SU-DHL-6 (cell line): Measurements from ENCODE around the gene BHMT2.

ENCODE experiments used
- H2AFZ ChIP-seq: fragments of 200-600 bp; sonication (generic); 2 replicates; pipeline ENCODE4 v1.6.1; 2014; ENCODE audit warnings: low read depth, mild to moderate bottlenecking, moderate library complexity, mixed read lengths, antibody characterized with exemption, low read length; ENCODE audit not compliant: severe bottlenecking
- H3F3A ChIP-seq: fragments of 200-600 bp; shearing (Covaris generic); 2 replicates; pipeline ENCODE4 v1.6.0; 2016; ENCODE audit warnings: antibody characterized with exemption, mild to moderate bottlenecking; ENCODE audit not compliant: insufficient read depth
- H3K27ac ChIP-seq: fragments of 200-600 bp; sonication (generic); 2 replicates; pipeline ENCODE4 v1.5.1; 2016; ENCODE audit warnings: low read depth, mild to moderate bottlenecking, low read length, moderate library complexity, mixed read lengths
- H3K27me3 ChIP-seq: fragments of 200-600 bp; sonication (generic), shearing (Covaris generic); 2 replicates; pipeline ENCODE4 v1.6.0; 2014; ENCODE audit warnings: mild to moderate bottlenecking, low read length
- H3K36me3 ChIP-seq: fragments of 200-600 bp; sonication (generic); 2 replicates; pipeline ENCODE4 v1.6.1; 2014; ENCODE audit warnings: mild to moderate bottlenecking, low read length, mixed read lengths
- H3K4me2 ChIP-seq: fragments of 300-600, 200-600 bp; shearing (Covaris generic), sonication (generic); 2 replicates; pipeline ENCODE4 v1.6.0; 2014; ENCODE audit warnings: low read length, low read depth, mild to moderate bottlenecking; ENCODE audit not compliant: poor library complexity, severe bottlenecking
- H3K4me3 ChIP-seq: fragments of 200-600 bp; sonication (generic); 2 replicates; pipeline ENCODE4 v1.5.1; 2014; ENCODE audit warnings: antibody characterized with exemption, low read length, mild to moderate bottlenecking, mixed read lengths; ENCODE audit not compliant: insufficient read depth, poor library complexity, severe bottlenecking
- H3K79me2 ChIP-seq: fragments of 200-600 bp; sonication (generic); 2 replicates; pipeline ENCODE4 v1.6.1; 2014; ENCODE audit warnings: mild to moderate bottlenecking, low read length, moderate library complexity; ENCODE audit not compliant: insufficient read depth
- H3K9ac ChIP-seq: fragments of 200-600 bp; sonication (generic); 2 replicates; pipeline ENCODE4 v1.7.0; 2014; ENCODE audit warnings: mild to moderate bottlenecking, low read length
- H3K9me2 ChIP-seq: fragments of 200-600 bp; sonication (generic); replicated peaks from 2 replicates; pipeline ENCODE4 v1.6.1; 2014; ENCODE audit warnings: low read length; ENCODE audit not compliant: insufficient read depth
- H3K9me3 ChIP-seq: fragments of 200-600 bp; sonication (generic); 2 replicates; pipeline ENCODE4 v1.6.1; 2014; ENCODE audit warnings: low read length, mixed read lengths; ENCODE audit not compliant: insufficient read depth
- H4K20me1 ChIP-seq: fragments of 200-600 bp; sonication (generic); 2 replicates; pipeline ENCODE4 v1.6.1; 2014; ENCODE audit warnings: low read depth, mild to moderate bottlenecking, antibody characterized with exemption, low read length, moderate library complexity, mixed read lengths
- EZH2phosphoT487 ChIP-seq: fragments of 200-600 bp; sonication (generic), shearing (Covaris generic); conservative IDR thresholded peaks from 2 replicates; pipeline ENCODE4 v1.6.1; 2018; ENCODE audit warnings: mild to moderate bottlenecking, antibody characterized with exemption, low read length, moderate library complexity, mixed read lengths
- TF ChIP-seq, protein P1 (sequence below): fragments of 200-600 bp; sonication (generic); IDR thresholded peaks from one replicate; pipeline ENCODE4 v1.5.1; 2017; ENCODE audit warnings: antibody characterized with exemption, mild to moderate bottlenecking, low read length, moderate library complexity; ENCODE audit not compliant: insufficient read depth, poor library complexity, severe bottlenecking

The BHMT2 gene

DNA sequence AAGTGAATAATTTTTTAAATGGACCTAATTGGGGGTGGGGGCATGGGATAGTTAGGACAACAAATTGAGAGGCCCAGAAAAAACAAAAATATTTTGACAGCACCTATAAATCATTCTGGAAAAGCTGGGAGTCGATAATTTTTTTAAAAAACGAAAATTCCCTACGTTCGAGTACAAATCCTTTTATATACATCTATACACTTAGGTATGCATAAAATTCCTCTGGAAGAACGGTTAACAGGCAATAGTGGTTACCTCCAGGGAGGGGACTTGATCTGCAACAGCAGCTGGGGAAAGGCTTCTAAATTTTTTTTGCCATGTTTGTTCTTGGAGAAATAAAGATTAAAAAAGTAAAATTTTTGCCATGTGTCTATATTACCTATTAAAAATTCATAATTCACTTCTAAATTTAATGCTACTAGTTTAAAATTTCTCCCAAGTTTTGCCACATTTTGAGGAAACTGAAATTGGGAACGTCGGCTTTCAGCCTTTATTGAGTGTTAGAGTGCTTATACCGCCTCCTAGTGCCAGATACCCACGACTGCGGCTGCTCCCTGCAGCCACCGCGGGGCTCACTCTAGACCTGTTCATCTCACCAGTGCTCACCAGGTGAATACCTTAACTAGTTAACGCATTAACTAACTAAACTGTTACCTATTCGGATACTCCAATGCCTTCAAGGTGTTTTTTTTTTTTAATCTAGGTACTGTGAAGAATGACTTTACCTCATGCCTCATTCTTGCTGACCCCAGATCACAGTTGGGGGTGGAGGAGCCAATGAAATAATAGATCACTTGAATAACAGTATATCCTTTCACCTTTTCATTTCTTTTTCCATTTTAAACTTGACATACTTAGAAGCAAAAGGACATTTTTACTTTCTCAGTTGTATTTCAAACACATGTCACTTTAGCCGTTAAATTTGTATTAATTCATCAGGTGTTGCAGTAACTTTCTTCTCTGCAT, 40.2 kb downstream of the BHMT2 start:
- Histone ChIP-seq H3K27ac (no peak overlapping the region), H3K4me3 (no peak overlapping the region), H3K36me3 (no peaks in the 10 kb centered on the region), H2AFZ (no peak overlapping the region), H4K20me1 (no peaks in the 10 kb centered on the region), H3K79me2 (no peaks in the 10 kb centered on the region), H3K4me2 (no peak overlapping the region), H3F3A (no peaks in the 10 kb centered on the region), H3K9me2 (no peaks in the 10 kb centered on the region), H3K9me3 (no peaks in the 10 kb centered on the region), H3K27me3 (no peaks in the 10 kb centered on the region), H3K9ac (no peak overlapping the region)
- TF ChIP-seq, protein P1, sequence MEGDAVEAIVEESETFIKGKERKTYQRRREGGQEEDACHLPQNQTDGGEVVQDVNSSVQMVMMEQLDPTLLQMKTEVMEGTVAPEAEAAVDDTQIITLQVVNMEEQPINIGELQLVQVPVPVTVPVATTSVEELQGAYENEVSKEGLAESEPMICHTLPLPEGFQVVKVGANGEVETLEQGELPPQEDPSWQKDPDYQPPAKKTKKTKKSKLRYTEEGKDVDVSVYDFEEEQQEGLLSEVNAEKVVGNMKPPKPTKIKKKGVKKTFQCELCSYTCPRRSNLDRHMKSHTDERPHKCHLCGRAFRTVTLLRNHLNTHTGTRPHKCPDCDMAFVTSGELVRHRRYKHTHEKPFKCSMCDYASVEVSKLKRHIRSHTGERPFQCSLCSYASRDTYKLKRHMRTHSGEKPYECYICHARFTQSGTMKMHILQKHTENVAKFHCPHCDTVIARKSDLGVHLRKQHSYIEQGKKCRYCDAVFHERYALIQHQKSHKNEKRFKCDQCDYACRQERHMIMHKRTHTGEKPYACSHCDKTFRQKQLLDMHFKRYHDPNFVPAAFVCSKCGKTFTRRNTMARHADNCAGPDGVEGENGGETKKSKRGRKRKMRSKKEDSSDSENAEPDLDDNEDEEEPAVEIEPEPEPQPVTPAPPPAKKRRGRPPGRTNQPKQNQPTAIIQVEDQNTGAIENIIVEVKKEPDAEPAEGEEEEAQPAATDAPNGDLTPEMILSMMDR: peak; percentile 59
- TF ChIP-seq EZH2phosphoT487: no peak

DNA sequence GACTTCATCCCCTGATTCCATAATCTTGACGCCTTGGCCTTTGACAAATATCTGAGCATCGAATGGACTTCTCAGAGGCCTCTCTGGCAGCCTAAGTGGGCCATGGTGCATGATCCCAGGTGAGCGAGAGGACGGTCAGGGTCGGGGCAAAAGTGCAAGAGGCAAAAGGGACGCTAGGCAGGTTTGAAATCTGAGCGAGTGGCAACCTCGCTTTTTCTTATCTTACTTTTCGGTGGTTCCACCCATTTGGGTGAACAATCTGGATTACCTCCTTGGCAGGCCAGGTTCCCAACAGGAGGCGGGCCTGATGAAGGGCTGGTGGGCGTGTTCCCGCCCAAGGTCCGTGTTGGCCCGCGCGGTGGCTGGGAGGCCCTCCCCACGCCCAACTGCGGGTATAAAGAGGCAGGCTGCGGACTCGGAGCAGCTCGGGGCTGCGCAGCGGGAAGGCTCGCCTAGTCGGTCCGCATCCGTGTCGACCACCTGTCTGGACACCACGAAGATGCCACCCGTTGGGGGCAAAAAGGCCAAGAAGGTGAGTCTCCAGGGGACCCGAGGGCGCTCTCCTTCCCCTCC, 41.9 kb downstream of the BHMT2 start, which contains the start of gene BHMT:
Gene BHMT (plus strand): TSS at position 423 of the 573 bp plus-strand sequence. CDS start 77 bp downstream, at position 500.
- Histone ChIP-seq H3K4me3 (no peak within 1 kb of the TSS), H3K9ac (no peak within 1 kb of the TSS), H2AFZ (no peak within 1 kb of the TSS), H3K9me2 (no peaks in the 10 kb centered on the region), H3K4me2 (no peak within 1 kb of the TSS), H4K20me1 (no peaks in the 10 kb centered on the region), H3K27me3 (no peaks in the 10 kb centered on the region), H3K9me3 (no peaks in the 10 kb centered on the region), H3K79me2 (no peaks in the 10 kb centered on the region), H3F3A (no peaks in the 10 kb centered on the region), H3K36me3 (no peaks in the 10 kb centered on the region), H3K27ac (no peak within 1 kb of the TSS)
- no peak for TF ChIP-seq EZH2phosphoT487
- TF ChIP-seq, protein P1: no peak

DNA sequence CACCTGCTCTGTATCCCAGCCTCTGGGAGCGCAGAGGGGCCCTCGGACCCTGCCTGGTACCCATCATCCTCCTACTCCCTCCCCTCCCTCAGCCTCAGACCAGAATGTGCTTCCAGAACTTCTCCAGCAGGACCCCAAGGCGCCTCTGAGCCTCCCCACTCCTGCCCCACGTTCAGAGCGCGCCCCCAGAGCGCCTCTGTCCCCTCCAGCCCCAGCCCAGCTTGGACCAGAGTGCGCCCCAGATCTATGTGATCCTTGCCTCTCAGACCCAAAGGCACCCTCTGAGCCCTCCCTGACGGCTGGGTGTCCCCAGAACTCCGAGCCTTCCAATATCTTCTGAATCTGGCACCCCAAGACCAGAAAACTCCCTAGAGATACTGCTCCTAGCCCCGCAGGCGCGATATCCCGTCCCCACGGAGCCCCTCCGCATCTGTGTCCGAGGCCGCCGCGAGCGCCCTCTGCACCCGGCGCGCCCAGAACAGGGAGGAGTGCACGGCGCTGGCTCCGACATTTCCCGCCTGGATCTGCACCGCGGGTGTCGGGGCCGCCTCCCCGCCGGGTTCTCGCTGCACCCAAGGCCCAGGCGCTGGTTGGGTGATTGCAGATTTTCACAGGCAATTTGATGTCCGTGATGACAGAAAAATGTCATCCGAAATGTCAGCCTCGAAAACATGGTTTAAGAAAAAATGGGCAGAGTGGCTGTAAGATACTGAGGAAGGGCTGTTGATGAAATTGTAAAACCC, 42.6 kb downstream of the BHMT2 start:
- Histone ChIP-seq H3K27me3 (no peaks in the 10 kb centered on the region), H3K27ac (no peak overlapping the region), H3K9me2 (no peaks in the 10 kb centered on the region), H3F3A (no peaks in the 10 kb centered on the region), H3K36me3 (no peaks in the 10 kb centered on the region), H3K9ac (no peak overlapping the region), H3K79me2 (no peaks in the 10 kb centered on the region), H3K4me2 (no peak overlapping the region), H2AFZ (no peak overlapping the region), H4K20me1 (no peaks in the 10 kb centered on the region), H3K4me3 (no peak overlapping the region), H3K9me3 (no peaks in the 10 kb centered on the region)
- TF ChIP-seq EZH2phosphoT487: no peak
- TF ChIP-seq, protein P1: no peak
